Fibroblast of pulmonary artery (primary cell): ENCODE measurements around the gene SMG7.

Experiments used
- DNase-seq: peaks from one replicate; pipeline ENCODE4 v3.0.0-alpha.2; 2010; ENCODE audit warnings: low read depth
- H3K4me3 ChIP-seq: replicated peaks from 2 replicates; pipeline ENCODE4 v1.5.1; 2011; ENCODE audit warnings: low read depth, mild to moderate bottlenecking, control low read depth, low read length, moderate library complexity
- CTCF ChIP-seq: IDR thresholded peaks from 2 replicates; pipeline ENCODE4 v1.5.1; 2011; ENCODE audit warnings: mild to moderate bottlenecking, control low read depth, low read length, inconsistent platforms; ENCODE audit errors: missing control alignments

SMG7 gene

DNA sequence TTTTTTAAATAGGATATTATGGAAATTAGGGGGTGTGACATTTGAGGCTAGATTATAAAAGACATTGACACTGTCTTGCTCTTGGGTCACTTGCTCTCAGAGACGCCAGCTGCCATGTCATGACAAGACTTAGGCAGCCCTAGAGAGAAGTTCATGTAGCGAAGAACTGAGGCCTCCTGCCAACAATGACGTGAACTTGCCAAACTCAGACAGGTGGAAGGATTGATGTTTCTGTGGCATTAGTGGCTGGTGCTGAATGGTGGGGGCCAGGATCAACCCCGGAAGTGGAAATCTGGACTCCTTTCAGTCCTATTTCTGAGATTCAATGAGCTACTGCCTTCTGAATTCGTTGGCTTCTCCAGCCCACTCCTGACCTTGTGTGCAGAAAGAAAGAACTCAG lies 103.3 kb downstream of the SMG7 start:
- TF ChIP-seq CTCF: no peak
- no peak overlapping the region for H3K4me3 ChIP-seq
- no peak for DNase-seq

- no peak for DNase-seq
- H3K4me3 ChIP-seq: no peak overlapping the region
- no peak for TF ChIP-seq CTCF
Observed at GRCh38 chr1:183576537-183576936, 104.2 kb downstream of the SMG7 start.

GRCh38 chr1:183577897-183578465 lies 105.7 kb downstream of the SMG7 start:
- no peak for DNase-seq
- H3K4me3 ChIP-seq: no peak overlapping the region
- no peak for TF ChIP-seq CTCF

DNA sequence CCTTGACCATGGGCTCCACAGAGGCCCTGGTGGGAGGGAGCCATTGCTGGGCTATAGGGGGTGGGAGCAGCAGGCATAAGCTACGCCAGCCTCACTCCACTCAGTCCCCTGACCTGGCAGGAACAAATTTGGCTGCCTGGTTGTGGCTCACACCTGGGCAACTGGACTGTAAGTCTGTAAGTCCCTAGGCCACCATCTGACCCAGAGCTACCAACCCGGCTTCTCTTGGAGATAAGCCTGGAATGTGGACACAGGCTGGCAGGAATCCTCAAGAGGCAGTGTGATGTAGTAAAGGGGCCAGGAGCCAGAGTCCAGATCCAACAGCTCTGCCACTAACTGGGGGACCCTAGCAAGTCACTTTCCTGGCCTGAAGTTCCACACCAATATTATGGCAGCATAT lies 106.6 kb downstream of the SMG7 start:
- no peak for DNase-seq
- H3K4me3 ChIP-seq: no peak overlapping the region
- no peak for TF ChIP-seq CTCF

DNA sequence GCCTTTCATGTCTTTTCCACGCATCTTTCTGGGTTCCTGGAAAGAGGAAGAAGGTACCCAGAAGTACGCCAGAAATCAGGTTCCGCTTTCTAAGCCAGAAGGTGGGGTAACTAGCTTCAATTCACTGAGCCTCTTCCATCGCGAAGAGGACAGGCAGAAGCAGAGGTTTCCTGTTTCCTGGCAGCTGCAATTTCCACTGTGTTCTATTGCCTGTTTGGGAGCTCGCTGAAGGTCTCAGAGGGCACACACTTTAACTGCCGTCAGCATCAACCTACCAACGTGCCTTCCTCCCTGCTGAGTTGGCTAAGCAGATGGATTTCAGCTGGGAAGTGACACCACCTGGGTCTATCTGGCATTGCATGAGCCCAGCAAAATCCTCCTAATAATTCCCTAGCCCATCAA lies 108.0 kb downstream of the SMG7 start:
- peak; percentile 23 for TF ChIP-seq CTCF
- H3K4me3 ChIP-seq: no peak overlapping the region
- peak; percentile 38 for DNase-seq

- TF ChIP-seq CTCF: no peak
- H3K4me3 ChIP-seq: no peak overlapping the region
- no peak for DNase-seq
Observed at GRCh38 chr1:183582021-183582713, 109.9 kb downstream of the SMG7 start.

DNA sequence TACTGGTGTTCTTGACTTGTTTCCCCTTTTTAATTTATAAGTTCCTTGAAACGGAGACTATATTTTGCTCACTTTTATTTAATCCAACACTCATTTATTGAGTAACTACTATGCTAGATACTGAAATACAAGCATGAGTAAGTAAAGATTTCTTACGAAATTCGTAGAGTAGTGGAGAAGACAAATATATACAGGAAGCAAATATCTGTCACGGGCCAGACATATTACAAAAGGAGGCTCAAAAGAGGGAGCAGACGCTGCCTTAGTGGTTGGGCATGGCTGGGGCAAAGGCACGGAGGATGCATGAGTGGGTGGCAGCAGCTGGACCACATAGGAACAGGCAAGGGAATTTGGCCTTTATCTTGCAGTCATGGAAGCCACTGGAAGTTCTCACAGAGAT lies 111.2 kb downstream of the SMG7 start:
- DNase-seq: peak; percentile 65
- TF ChIP-seq CTCF: no peak

More for the DNA sequence above, 111.2 kb downstream of the SMG7 start:
- no peak overlapping the region for H3K4me3 ChIP-seq
